HG03432 (cell line): ENCODE measurements around the gene MEOX2.

ENCODE experiments used
- ATAC-seq: cut with Tn5 transposase; IDR thresholded peaks from one replicate; pipeline ENCODE4 v1.9.1; 2021; ENCODE audit warnings: mild to moderate bottlenecking, moderate library complexity; ENCODE audit not compliant: unreplicated experiment

Gene MEOX2

GRCh38 chr7:15686295-15686956, at the start of gene MEOX2:
Gene MEOX2, minus strand, starts transcription at chr7:15686683. Its CDS starts 281 bp downstream, at chr7:15686402.
- ATAC-seq = no peak

- ATAC-seq = no peak
Observed at GRCh38 chr7:15729746-15730145, 43.3 kb upstream of the MEOX2 start.

GRCh38 chr7:15725051-15725450, 38.6 kb upstream of the MEOX2 start:
- no peak for ATAC-seq

GRCh38 chr7:15723841-15724240, 37.4 kb upstream of the MEOX2 start:
- no peak for ATAC-seq

- peak; percentile 44 for ATAC-seq
Observed at GRCh38 chr7:15720849-15721471, 34.5 kb upstream of the MEOX2 start.

GRCh38 chr7:15719311-15719710, 32.8 kb upstream of the MEOX2 start:
- ATAC-seq = no peak

- ATAC-seq = no peak
Observed at GRCh38 chr7:15715435-15715834, 29.0 kb upstream of the MEOX2 start.

- ATAC-seq = peak; percentile 51
Observed at GRCh38 chr7:15709978-15710377, 23.5 kb upstream of the MEOX2 start.

GRCh38 chr7:15707570-15707969, 21.1 kb upstream of the MEOX2 start:
- ATAC-seq = no peak

- no peak for ATAC-seq
Observed at GRCh38 chr7:15703732-15704131, 17.2 kb upstream of the MEOX2 start.

GRCh38 chr7:15692501-15693020, 6.1 kb upstream of the MEOX2 start:
- ATAC-seq = no peak

GRCh38 chr7:15688911-15689310, 2.4 kb upstream of the MEOX2 start:
- no peak for ATAC-seq

- ATAC-seq = no peak
Observed at GRCh38 chr7:15688279-15688626, 1.8 kb upstream of the MEOX2 start.

GRCh38 chr7:15687546-15688278, 1.2 kb upstream of the MEOX2 start:
- ATAC-seq = no peak

- no peak for ATAC-seq
Observed at GRCh38 chr7:15686957-15687545, 568 bp upstream of the MEOX2 start.

GRCh38 chr7:15685358-15686294, 857 bp downstream of the MEOX2 start:
- ATAC-seq = no peak

GRCh38 chr7:15684871-15685270, 1.6 kb downstream of the MEOX2 start:
- ATAC-seq = no peak

- no peak for ATAC-seq
Observed at GRCh38 chr7:15684111-15684800, 2.2 kb downstream of the MEOX2 start.

GRCh38 chr7:15682751-15683245, 3.7 kb downstream of the MEOX2 start:
- no peak for ATAC-seq

GRCh38 chr7:15682111-15682510, 4.4 kb downstream of the MEOX2 start:
- ATAC-seq = no peak
